ENCODE measurements around the gene NT5C1A.

NT5C1A gene

GRCh38 chr1:39635871-39636210 lies 36.1 kb downstream of the NT5C1A start:
- H3K4me3 ChIP-seq (replicated peaks; ENCODE audit: low read depth, low read length) = no peak overlapping the region
- TF ChIP-seq, protein P1, sequence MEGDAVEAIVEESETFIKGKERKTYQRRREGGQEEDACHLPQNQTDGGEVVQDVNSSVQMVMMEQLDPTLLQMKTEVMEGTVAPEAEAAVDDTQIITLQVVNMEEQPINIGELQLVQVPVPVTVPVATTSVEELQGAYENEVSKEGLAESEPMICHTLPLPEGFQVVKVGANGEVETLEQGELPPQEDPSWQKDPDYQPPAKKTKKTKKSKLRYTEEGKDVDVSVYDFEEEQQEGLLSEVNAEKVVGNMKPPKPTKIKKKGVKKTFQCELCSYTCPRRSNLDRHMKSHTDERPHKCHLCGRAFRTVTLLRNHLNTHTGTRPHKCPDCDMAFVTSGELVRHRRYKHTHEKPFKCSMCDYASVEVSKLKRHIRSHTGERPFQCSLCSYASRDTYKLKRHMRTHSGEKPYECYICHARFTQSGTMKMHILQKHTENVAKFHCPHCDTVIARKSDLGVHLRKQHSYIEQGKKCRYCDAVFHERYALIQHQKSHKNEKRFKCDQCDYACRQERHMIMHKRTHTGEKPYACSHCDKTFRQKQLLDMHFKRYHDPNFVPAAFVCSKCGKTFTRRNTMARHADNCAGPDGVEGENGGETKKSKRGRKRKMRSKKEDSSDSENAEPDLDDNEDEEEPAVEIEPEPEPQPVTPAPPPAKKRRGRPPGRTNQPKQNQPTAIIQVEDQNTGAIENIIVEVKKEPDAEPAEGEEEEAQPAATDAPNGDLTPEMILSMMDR (IDR thresholded peaks at IDR 0.05; ENCODE audit: low read depth, low read length, missing control alignments) = no peak
- DNase-seq (ENCODE audit: extremely low read depth, low read depth) = no peak

DNA sequence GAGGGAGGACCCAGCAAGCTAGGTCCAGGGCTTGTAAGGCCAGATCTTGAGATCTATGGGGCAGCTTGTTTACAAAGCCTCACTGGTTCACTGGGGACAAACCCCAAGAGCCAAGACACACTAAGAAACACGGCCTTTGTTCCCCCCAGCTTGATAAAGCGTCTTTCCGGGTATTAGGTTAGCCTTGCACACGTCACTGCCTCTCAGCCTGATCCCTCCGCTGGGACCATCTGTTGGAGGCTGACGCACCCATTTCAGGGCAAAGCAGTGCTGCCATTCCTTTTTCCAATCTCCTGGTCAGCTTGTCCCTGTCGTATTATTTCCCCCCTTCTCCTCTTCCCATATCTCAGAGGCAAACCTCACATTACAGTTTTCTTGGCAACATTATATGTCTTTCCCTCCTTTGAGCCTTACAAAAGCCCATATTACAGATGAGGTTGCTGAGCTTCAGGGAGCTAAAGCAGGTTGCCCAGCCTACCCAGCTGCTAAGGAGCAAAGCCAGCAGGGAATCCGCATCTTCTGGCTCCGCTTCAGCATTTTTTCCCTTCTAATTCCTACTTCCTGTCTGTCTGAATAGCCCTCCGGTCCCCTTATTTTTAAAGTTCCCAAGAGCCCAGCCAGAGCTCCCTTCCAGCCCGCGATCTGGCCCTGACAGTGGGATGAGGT lies 36.6 kb downstream of the NT5C1A start:
- no peak for DNase-seq (ENCODE audit: extremely low read depth, low read depth)
- TF ChIP-seq, protein P1 (IDR thresholded peaks at IDR 0.05; ENCODE audit: low read depth, low read length, missing control alignments) = no peak
- no peak overlapping the region for H3K4me3 ChIP-seq (replicated peaks; ENCODE audit: low read depth, low read length)

DNA sequence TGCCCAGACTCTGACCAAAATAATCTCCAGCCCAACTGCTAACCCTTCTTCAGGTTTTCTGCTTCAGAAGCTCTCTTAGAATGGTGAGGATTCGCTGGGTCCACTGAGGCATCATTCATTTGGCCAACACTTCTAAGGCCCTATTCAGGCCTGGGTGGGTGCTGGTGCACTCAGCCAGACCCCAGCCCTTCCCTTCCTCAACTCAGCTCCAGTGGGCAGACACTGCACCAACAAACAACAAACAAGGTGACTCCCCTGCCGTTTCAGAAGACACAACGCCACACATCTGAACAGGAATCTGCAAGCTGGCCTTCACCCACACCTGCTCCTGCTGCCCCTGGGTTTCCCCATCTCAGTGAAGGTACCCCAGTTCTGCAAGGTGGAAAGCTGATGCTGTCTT lies 38.5 kb downstream of the NT5C1A start:
- TF ChIP-seq, protein P1 (IDR thresholded peaks at IDR 0.05; ENCODE audit: low read depth, low read length, missing control alignments) = no peak
- no peak overlapping the region for H3K4me3 ChIP-seq (replicated peaks; ENCODE audit: low read depth, low read length)
- no peak for DNase-seq (ENCODE audit: extremely low read depth, low read depth)

- TF ChIP-seq, protein P1 (IDR thresholded peaks at IDR 0.05; ENCODE audit: low read depth, low read length, missing control alignments) = no peak
- no peak for DNase-seq (ENCODE audit: extremely low read depth, low read depth)
- no peak overlapping the region for H3K4me3 ChIP-seq (replicated peaks; ENCODE audit: low read depth, low read length)
Observed at GRCh38 chr1:39632682-39633417, 39.1 kb downstream of the NT5C1A start.

DNA sequence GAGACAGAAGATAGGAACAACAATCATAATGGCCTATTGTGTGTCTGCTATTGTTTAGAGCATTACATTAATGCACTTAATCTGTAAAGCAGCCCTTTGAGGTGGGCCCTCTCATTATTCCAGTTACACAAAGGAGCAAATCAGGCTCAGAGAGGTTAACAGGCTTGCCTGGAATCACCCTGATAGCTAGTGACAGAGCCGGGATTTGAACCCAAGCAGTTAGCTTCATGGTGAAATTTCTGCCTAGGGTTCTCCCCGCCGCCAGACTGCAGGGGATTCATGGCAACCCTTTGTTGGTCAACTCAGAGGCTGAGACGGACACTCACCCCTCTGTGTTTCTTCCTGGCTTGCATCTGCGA lies 39.6 kb downstream of the NT5C1A start:
- TF ChIP-seq, protein P1 (IDR thresholded peaks at IDR 0.05; ENCODE audit: low read depth, low read length, missing control alignments) = no peak
- DNase-seq (ENCODE audit: extremely low read depth, low read depth) = no peak
- H3K4me3 ChIP-seq (replicated peaks; ENCODE audit: low read depth, low read length) = no peak overlapping the region

DNA sequence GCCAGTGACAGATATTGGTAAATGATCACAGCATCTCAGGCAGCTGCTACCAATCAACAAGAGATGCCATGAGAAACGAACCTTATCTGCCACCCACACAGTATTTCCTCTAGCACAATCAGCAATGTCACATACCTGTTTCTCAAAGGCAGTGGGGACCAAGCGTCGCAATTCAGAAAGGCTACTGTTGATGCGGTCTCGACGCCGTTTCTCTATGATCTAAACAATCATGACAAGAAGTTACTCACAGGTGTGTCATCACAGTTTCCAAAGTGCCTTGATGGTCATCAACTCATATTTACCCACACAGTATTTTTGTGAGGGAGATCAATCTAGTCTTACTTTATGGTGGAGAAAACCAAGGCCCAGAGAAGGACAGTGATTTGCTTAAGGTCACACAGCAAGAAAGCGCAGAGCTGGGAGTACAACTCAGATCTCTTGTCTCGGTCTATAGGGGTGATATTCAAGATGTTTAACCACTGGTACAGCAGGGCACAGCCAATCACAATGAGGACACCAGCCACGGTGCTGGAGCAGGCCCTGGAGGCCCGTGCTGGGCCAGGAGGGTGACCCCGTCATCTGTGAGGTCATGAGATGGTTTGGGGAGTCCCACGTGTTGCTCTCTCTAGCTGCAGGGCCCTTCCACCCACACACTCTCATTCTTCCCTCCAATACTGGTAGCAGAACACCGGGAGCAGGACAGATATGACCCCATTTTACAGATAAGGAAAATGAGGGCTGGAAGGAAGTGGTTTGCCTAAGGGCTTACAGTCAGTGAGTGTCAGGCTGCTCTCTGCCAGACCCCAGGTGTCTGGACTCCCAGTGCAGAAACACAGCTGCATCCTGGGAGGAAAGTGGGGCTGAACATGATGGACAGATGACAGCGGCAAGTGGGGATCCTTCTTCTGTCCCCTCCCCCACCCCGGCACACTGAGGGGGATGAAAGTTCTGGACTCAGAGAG lies 40.3 kb downstream of the NT5C1A start:
- TF ChIP-seq, protein P1 (IDR thresholded peaks at IDR 0.05; ENCODE audit: low read depth, low read length, missing control alignments) = no peak
- no peak overlapping the region for H3K4me3 ChIP-seq (replicated peaks; ENCODE audit: low read depth, low read length)
- no peak for DNase-seq (ENCODE audit: extremely low read depth, low read depth)

Measured in HFF-Myc (cell line).